Activated T-helper 1 cell treated with anti-CD3 and anti-CD28 coated beads, Interleukin-12 subunit alpha, Interleukin-12 subunit beta, Interleukin-2, Interleukin-4 antibody, amounts not matched to agents 30 ng/mL and 10 ng/mL and 1 ng/mL, durations not matched to agents 14 hours and 24 hours and 36 hours (primary cell): ENCODE data around the gene PLCL1. TPM values are rescaled to one million over a fixed set of nuclear protein-coding genes. Genes with fewer than 3 reads are reported as not detected.

Experiments used
- DNase-seq: peaks from one replicate; pipeline ENCODE4 v3.0.0; 2021; ENCODE audit warnings: low spot score
- H3K27ac Mint-ChIP-seq: one replicate; pipeline ENCODE4 v1.8.0; 2021; ENCODE audit warnings: mild to moderate bottlenecking, mixed read lengths
- H3K27me3 Mint-ChIP-seq: one replicate; pipeline ENCODE4 v1.8.0; 2022; ENCODE audit warnings: mild to moderate bottlenecking, moderate library complexity, mixed read lengths; ENCODE audit not compliant: insufficient read depth
- H3K36me3 Mint-ChIP-seq: one replicate; pipeline ENCODE4 v1.8.0; 2021; ENCODE audit warnings: low read depth, mixed read lengths
- H3K4me1 Mint-ChIP-seq: one replicate; pipeline ENCODE4 v1.8.0; 2021; ENCODE audit warnings: low read depth, mixed read lengths
- H3K4me3 Mint-ChIP-seq: one replicate; pipeline ENCODE4 v1.8.0; 2021; ENCODE audit warnings: mild to moderate bottlenecking, moderate library complexity, mixed read lengths
- H3K9me3 Mint-ChIP-seq: one replicate; pipeline ENCODE4 v1.8.0; 2021; ENCODE audit warnings: mixed read lengths
- intact Hi-C: fragments of 100-400 bp; cut with micrococcal nuclease; formaldehyde crosslinking; loops from one replicate; pipeline ENCODE4 v1.15.1; 2024
- total RNA-seq: library from RNA; stranded (reverse); gene quantifications from 2 replicates; pipeline ENCODE4 v1.2.3, GENCODE V29; 2022

The PLCL1 gene
- total RNA-seq, 1 donor from 2014 or later, result 0.62 TPM

DNA sequence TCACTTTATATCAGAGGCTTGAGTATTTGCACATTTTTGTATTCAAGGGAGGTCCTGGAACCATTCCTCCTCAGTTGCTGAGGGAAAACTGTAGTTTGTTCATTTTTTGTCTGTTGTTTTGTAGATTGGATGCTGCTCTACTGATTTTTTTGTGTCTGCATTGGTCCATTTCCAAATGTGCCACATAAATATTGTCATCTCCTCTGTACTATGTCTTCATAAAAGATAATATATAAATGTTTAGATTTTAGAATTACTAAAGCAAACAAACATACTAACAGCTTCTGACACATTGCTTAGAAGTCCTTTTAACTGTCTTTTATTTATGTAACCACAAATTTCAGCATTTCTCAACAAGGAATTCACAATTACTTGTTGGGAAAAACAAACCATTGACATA is 356.8 kb downstream of the PLCL1 start:
- DNase-seq, result no peak
- intact Hi-C loops, result no loop called here
- Mint-ChIP-seq H3K4me1 (no peaks in the 10 kb centered on the region), H3K27me3 (peaks cover 9% of the 10 kb centered on the region), H3K9me3 (peaks cover 10% of the 10 kb centered on the region), H3K27ac (no peak overlapping the region), H3K36me3 (no peaks in the 10 kb centered on the region), H3K4me3 (no peak overlapping the region)

DNA sequence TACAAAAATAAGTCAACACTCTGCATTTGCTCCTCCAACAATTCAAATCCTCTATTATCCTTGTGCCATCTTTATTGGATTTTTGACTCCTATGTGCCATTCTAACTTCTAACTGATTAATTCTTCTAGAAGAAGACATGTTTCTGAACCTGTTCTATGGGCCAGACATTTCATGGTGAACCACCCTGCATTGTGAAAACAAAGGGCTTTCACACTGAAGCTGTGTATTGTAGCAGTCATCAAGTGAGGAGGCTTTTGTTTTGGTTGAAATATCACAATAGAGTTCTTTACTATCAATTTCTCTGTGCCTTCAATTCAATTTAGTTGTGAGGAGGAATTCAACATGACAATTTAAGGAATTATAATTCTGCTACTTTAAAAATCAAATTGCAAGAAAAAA is 357.9 kb downstream of the PLCL1 start:
- no peak for DNase-seq
- no peak overlapping the region for H3K27ac Mint-ChIP-seq
- intact Hi-C loops, result no loop called here
- peaks cover 7% of the 10 kb centered on the region for H3K27me3 Mint-ChIP-seq
- H3K36me3 Mint-ChIP-seq, result no peaks in the 10 kb centered on the region
- H3K4me1 Mint-ChIP-seq, result no peaks in the 10 kb centered on the region
- peaks cover 3% of the 10 kb centered on the region for H3K9me3 Mint-ChIP-seq
- no peak overlapping the region for H3K4me3 Mint-ChIP-seq

DNA sequence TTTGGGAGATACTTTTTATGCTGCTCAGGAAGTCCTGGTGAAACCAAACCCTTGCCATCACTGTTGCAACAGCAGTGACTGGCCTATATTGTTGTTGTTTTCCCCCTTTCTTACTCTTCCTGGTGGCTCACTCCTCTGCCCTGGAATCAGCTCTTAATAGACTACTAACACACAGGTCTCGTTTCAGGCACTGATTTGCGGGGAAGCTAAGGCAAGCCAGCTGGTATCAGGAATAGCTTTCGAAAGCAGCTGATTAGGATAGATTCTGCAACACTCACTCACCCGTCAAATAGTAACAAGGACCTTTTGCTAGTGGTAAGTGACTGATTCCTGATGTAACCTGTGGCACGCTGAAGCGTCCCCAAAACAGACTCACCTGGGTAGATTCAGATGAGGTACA is 360.4 kb downstream of the PLCL1 start:
- Mint-ChIP-seq H3K36me3 (no peaks in the 10 kb centered on the region), H3K4me3 (no peak overlapping the region), H3K4me1 (no peaks in the 10 kb centered on the region), H3K27me3 (peaks cover 7% of the 10 kb centered on the region), H3K27ac (no peak overlapping the region), H3K9me3 (no peaks in the 10 kb centered on the region)
- intact Hi-C loops, result no loop called here
- no peak for DNase-seq

DNA sequence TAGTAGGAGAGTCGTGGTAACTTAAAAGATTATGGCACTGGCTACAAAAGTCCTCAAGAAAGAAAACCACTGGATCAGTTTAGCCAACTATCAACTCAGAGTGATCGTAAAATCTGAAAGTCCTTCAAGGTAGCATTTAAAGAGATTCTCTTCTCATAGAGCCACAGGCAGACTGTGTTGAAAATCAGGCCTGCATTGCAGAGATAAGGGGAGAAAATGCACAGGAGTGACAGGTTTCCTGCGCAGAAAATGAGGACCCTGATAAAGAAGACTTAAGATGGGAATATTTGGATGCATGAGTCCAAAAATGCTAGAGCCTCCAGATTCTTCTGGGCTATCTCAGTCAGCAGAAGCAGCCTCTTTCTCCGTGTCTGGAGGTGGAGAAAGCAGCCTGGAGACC is 360.9 kb downstream of the PLCL1 start:
- Mint-ChIP-seq H3K4me1 (no peaks in the 10 kb centered on the region), H3K27me3 (peaks cover 7% of the 10 kb centered on the region), H3K36me3 (no peaks in the 10 kb centered on the region), H3K27ac (no peak overlapping the region), H3K4me3 (no peak overlapping the region), H3K9me3 (no peaks in the 10 kb centered on the region)
- DNase-seq, result no peak
- intact Hi-C loops, result no loop called here

DNA sequence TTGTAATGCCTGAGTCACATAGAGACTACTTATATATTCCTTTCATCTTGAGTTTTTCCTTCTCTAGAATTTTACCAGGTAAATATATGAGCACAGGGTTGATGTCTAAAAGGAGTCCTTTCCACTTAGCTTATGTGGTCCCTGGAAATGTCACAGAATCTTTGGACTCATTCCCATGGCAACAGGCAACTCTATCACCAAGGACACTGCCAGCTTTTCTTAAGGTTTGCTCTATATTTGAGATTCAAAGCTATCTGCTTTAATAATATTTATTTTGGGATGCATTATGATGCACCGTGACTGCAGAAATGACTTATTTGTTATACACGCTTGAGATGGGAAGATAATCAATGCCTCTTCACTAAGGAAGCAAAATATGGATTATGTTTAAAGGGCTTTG is 363.0 kb downstream of the PLCL1 start:
- Mint-ChIP-seq H3K4me3 (no peak overlapping the region), H3K4me1 (no peaks in the 10 kb centered on the region), H3K36me3 (no peaks in the 10 kb centered on the region), H3K9me3 (no peaks in the 10 kb centered on the region), H3K27me3 (peaks cover 7% of the 10 kb centered on the region), H3K27ac (no peak overlapping the region)
- no peak for DNase-seq
- intact Hi-C loops, result no loop called here

DNA sequence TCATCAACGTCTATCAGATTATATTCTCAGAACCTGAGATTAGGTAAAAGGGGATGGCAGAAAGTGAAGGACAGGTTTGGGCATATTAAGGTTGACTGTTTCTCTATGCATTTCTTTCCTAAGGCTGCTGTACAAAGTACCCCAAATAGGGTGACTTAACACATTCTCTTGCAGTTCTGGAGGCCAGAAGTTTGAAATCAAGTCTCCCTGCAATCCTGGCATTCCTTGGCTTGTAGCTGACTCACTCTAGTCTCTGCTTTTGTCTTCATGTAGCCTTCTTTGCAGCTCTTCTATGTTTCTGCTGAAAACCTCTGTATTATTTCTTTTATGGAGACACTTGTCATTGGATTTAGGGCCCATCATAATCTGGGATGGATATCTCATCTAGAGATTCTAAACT is 364.3 kb downstream of the PLCL1 start:
- Mint-ChIP-seq H3K27ac (no peak overlapping the region), H3K27me3 (peaks cover 3% of the 10 kb centered on the region), H3K36me3 (no peaks in the 10 kb centered on the region), H3K9me3 (no peaks in the 10 kb centered on the region), H3K4me3 (no peak overlapping the region), H3K4me1 (no peaks in the 10 kb centered on the region)
- intact Hi-C loops, result no loop called here
- DNase-seq, result no peak

DNA sequence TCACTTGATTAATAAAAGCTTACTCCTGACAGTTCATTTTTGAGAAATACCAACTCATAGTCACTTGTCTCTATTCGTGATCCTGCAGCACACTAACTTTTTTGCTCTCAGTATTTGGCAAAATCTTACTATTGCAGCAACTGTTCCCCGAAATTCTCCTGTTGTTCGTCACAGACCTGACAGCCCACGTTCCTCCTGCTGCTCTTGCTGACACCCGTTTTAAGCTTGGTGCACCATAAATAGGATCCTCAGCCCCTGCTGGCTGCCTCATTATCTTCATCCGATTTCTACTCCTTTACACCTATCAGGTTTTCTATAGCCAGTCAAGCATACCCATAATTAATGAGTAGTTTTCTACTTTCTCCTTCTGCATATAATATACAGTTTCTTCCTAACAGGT is 368.8 kb downstream of the PLCL1 start:
- Mint-ChIP-seq H3K27me3 (peaks cover 3% of the 10 kb centered on the region), H3K36me3 (no peaks in the 10 kb centered on the region), H3K27ac (no peak overlapping the region), H3K4me1 (no peaks in the 10 kb centered on the region), H3K9me3 (no peaks in the 10 kb centered on the region), H3K4me3 (no peak overlapping the region)
- DNase-seq, result no peak
- intact Hi-C loops, result no loop called here

DNA sequence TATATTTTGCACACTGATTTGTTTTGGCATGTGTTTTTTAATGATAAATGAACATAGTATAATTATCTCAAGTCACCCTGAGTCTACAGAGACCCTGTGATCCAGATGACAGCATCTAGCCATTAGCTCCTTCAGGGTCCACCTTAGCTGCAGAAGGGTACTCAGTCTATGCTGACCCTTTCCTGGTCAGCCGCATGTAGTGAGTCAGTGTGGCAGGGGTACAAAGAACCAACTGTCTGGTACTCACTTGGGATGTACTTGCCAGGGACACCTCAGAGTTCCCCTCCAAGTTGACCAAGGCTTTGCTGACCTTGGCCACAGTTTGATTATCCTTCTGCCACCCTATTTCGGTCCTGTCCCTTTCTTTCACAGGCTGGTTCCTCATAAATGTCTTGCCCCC is 369.5 kb downstream of the PLCL1 start:
- Mint-ChIP-seq H3K36me3 (no peaks in the 10 kb centered on the region), H3K4me1 (no peaks in the 10 kb centered on the region), H3K27me3 (peaks cover 1% of the 10 kb centered on the region), H3K4me3 (no peak overlapping the region), H3K27ac (no peak overlapping the region), H3K9me3 (no peaks in the 10 kb centered on the region)
- DNase-seq, result no peak
- intact Hi-C loops, result no loop called here

DNA sequence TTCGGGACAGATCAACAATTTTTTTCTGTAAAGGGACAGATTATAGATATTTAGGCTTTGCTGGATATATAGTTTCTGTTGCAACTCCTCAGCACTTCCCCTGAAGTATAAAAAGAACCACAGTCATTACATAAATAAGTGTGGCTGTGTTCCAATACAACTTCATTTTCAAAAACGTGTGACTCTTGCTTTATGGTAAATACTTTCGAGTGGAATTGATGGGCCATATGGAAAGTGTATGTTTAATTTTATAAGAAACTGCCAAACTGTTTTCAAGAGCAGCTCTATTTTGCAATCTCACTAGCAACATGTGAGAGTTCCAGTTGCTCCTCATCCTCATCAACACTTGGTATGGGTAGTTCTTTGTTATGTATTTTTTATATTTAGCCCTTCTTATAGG is 370.9 kb downstream of the PLCL1 start:
- no peak overlapping the region for H3K4me3 Mint-ChIP-seq
- no peak overlapping the region for H3K27ac Mint-ChIP-seq
- no peaks in the 10 kb centered on the region for H3K27me3 Mint-ChIP-seq
- H3K9me3 Mint-ChIP-seq, result no peaks in the 10 kb centered on the region
- no peak for DNase-seq
- H3K36me3 Mint-ChIP-seq, result no peaks in the 10 kb centered on the region
- no peaks in the 10 kb centered on the region for H3K4me1 Mint-ChIP-seq
- intact Hi-C loops, result no loop called here

DNA sequence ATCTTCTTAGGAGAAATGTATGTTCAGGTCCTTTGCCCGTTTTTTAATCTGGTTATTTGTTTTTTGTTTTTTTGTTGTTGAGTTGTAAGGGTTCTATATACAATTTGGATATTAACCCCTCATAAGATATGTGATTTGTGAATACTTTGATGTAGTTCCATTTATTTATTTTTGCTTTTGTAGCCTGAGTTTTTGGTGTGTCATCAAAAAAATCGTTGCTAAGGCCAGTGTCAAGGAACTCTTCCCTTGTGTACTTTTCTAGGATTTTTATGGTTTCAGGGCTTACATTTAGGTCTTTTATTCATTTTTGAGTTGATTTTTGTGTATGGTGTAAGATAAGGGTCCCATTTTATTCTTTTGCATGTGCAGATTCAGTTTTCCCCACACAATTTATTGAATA is 372.6 kb downstream of the PLCL1 start:
- Mint-ChIP-seq H3K9me3 (no peaks in the 10 kb centered on the region), H3K27ac (no peak overlapping the region), H3K27me3 (no peaks in the 10 kb centered on the region), H3K4me1 (no peaks in the 10 kb centered on the region), H3K4me3 (no peak overlapping the region), H3K36me3 (no peaks in the 10 kb centered on the region)
- no peak for DNase-seq
- intact Hi-C loops, result no loop called here

DNA sequence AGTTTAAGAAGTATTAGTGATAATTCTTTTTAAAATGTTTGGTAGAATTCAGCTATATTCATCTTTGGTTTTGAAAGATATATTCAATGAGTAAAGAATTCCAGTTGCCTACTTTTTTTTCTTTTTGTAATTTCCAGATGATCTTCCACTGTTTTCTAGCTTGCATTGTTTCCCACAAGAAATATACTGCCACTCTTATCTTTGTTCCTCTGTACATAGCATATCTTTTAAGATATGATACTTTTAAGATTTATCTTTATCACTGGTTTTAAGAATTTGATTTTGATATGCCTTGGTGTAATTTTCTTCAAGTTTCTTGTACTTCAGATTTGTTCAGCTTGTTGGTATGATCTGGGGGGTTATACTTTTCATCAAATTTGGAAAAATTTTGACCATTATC is 374.4 kb downstream of the PLCL1 start:
- no peak for DNase-seq
- Mint-ChIP-seq H3K4me1 (no peaks in the 10 kb centered on the region), H3K27me3 (no peaks in the 10 kb centered on the region), H3K9me3 (no peaks in the 10 kb centered on the region), H3K4me3 (no peak overlapping the region), H3K27ac (no peak overlapping the region), H3K36me3 (no peaks in the 10 kb centered on the region)
- intact Hi-C loops, result no loop called here

DNA sequence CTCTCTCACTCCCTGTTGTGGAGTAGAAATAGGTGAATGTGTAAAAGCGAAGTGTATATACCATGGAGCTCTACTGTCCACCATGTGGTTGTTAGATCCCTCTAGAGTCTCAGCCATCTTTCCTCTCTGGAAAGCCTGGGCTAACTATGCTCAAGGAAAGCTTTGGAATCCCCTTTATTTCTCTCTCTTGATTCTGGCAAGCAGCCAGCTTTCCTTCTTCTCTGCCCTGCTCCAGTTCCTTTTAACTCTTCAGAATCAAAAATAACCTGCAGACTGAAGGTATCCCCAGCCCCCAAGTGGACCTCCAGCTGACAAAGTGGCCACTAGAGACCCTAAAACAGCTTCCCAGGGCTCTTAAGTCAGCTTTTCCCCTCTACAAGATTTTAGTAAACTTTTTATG is 381.9 kb downstream of the PLCL1 start:
- no peak overlapping the region for H3K27ac Mint-ChIP-seq
- no peak overlapping the region for H3K4me3 Mint-ChIP-seq
- no peaks in the 10 kb centered on the region for H3K36me3 Mint-ChIP-seq
- peaks cover 2% of the 10 kb centered on the region for H3K27me3 Mint-ChIP-seq
- DNase-seq, result no peak
- no peaks in the 10 kb centered on the region for H3K4me1 Mint-ChIP-seq
- H3K9me3 Mint-ChIP-seq, result no peaks in the 10 kb centered on the region
- intact Hi-C loops, result no loop called here

DNA sequence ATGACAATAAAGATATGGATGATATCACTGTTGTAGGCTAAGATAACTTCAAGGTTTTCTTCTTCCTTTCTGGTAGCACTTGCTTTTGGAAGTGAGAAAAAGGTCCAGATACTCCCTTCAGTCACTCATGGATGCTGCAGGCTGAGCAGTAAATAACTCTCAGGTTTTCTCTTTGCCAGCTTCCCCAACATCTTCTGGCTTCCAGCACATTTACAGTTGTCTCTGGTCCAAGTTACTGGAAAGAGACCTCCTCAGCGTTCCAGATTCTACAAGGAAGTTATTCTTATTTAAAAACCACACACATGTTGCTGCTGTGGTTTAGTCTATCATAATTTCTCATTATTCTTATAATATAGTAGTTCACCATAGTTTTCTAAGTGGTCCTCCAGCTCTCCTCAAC is 383.4 kb downstream of the PLCL1 start:
- no peak overlapping the region for H3K27ac Mint-ChIP-seq
- peaks cover 4% of the 10 kb centered on the region for H3K27me3 Mint-ChIP-seq
- H3K36me3 Mint-ChIP-seq, result no peaks in the 10 kb centered on the region
- H3K4me1 Mint-ChIP-seq, result no peaks in the 10 kb centered on the region
- no peak overlapping the region for H3K4me3 Mint-ChIP-seq
- H3K9me3 Mint-ChIP-seq, result no peaks in the 10 kb centered on the region
- intact Hi-C loops, result no loop called here
- DNase-seq, result no peak

DNA sequence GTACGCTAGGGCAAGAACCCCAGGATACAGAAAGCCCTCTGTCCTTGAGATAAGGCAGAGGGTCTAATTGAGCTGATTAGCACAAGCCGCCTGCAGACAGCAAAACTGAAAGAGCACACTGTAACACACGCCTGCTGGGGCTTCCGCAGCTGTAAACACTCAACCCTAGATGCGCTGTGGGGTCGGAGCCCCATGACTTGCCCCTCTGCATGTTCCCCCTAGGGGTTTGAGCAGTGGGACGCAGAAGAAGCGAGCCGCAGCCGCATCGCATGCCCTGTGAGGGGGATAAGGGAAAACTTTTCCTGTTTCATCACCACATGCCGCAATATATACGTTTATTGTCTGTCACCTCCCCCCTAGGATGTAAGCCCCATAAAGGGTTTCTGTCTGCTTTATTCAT is 384.6 kb downstream of the PLCL1 start:
- H3K4me3 Mint-ChIP-seq, result no peak overlapping the region
- intact Hi-C loops, result no loop called here
- no peaks in the 10 kb centered on the region for H3K4me1 Mint-ChIP-seq
- H3K9me3 Mint-ChIP-seq, result no peaks in the 10 kb centered on the region
- H3K27ac Mint-ChIP-seq, result no peak overlapping the region
- no peak for DNase-seq
- peaks cover 4% of the 10 kb centered on the region for H3K27me3 Mint-ChIP-seq
- H3K36me3 Mint-ChIP-seq, result no peaks in the 10 kb centered on the region
